Urinary bladder (tissue), 4 donors: ENCODE data around the gene TTLL12. TPM values are rescaled to one million over a fixed set of nuclear protein-coding genes. Genes with fewer than 3 reads are reported as not detected.

Source experiments
- DNase-seq: peaks from one replicate; pipeline ENCODE4 v3.0.0-alpha.2; 2015; ENCODE audit errors: extremely low spot score
- H3K27ac ChIP-seq: one replicate; pipeline ENCODE4 v1.5.1; 2013; ENCODE audit warnings: low read depth, mild to moderate bottlenecking, moderate library complexity
- H3K36me3 ChIP-seq: one replicate; pipeline ENCODE4 v1.6.1; 2013; ENCODE audit warnings: mild to moderate bottlenecking, moderate library complexity; ENCODE audit not compliant: insufficient read depth
- H3K4me1 ChIP-seq: one replicate; pipeline ENCODE4 v1.6.1; 2013; ENCODE audit warnings: mild to moderate bottlenecking, moderate library complexity; ENCODE audit not compliant: insufficient read depth
- H3K4me3 ChIP-seq: one replicate; pipeline ENCODE4 v1.5.1; 2013; ENCODE audit warnings: low read depth, low read length
- WGBS: extraction: QIAGEN DNeasy Blood & Tissue Kit; methylation state at CpG from one replicate; pipeline ENCODE4 v1.1.7; 2013; 5-methylcytosine and 5-hydroxymethylcytosine counted together
- polyA plus RNA-seq: library from polyadenylated mRNA; stranded (reverse); fragments of 200-250 nt; gene quantifications from one replicate; pipeline ENCODE4 v1.2.3, GENCODE V29; 2013
- total RNA-seq: library from RNA; depleted of rRNA; stranded (reverse); fragments of >200 nt; gene quantifications from one replicate; pipeline ENCODE4 v1.2.3, GENCODE V29; 2014
- donor health status: healthy with polysubstance abuse.
- donor health status: healthy.

TTLL12 gene
- total and polyA plus RNA-seq, 2 donors = 8.1 to 26.6 TPM

GRCh38 chr22:43168471-43169309, 18.2 kb downstream of the TTLL12 start:
- Histone ChIP-seq H3K4me1 (no peaks in the 10 kb centered on the region), H3K4me3 (no peak overlapping the region), H3K36me3 (no peaks in the 10 kb centered on the region), H3K27ac (no peak overlapping the region)
- DNase-seq = no peak
- 84% methylated on average over 25 of the region's 25 CpGs for WGBS

- Histone ChIP-seq H3K4me3 (no peak overlapping the region), H3K4me1 (no peaks in the 10 kb centered on the region), H3K36me3 (no peaks in the 10 kb centered on the region), H3K27ac (no peak overlapping the region)
- no peak for DNase-seq
- 92% methylated on average over 19 of the region's 19 CpGs for WGBS
Observed at GRCh38 chr22:43167001-43167589, 19.8 kb downstream of the TTLL12 start.

- no peak overlapping the region for H3K27ac ChIP-seq
- no peak for DNase-seq
- no peaks in the 10 kb centered on the region for H3K4me1 ChIP-seq
- 91% methylated on average over 23 of the region's 23 CpGs for WGBS
- no peaks in the 10 kb centered on the region for H3K36me3 ChIP-seq
- no peak overlapping the region for H3K4me3 ChIP-seq
Observed at GRCh38 chr22:43166132-43166930, 20.6 kb downstream of the TTLL12 start.

GRCh38 chr22:43164636-43165035, 22.3 kb downstream of the TTLL12 start:
- Histone ChIP-seq H3K27ac (no peak overlapping the region), H3K4me3 (no peak overlapping the region), H3K4me1 (no peaks in the 10 kb centered on the region), H3K36me3 (no peaks in the 10 kb centered on the region)
- WGBS = 39% methylated on average over 16 of the region's 16 CpGs
- no peak for DNase-seq

GRCh38 chr22:43163241-43163795, 23.6 kb downstream of the TTLL12 start:
- Histone ChIP-seq H3K4me1 (no peaks in the 10 kb centered on the region), H3K4me3 (no peak overlapping the region), H3K36me3 (no peaks in the 10 kb centered on the region), H3K27ac (no peak overlapping the region)
- DNase-seq = no peak
- 82% methylated on average over 18 of the region's 18 CpGs for WGBS

GRCh38 chr22:43162412-43163150, 24.4 kb downstream of the TTLL12 start:
- H3K27ac ChIP-seq = no peak overlapping the region
- H3K4me1 ChIP-seq = no peaks in the 10 kb centered on the region
- 98% methylated on average over 24 of the region's 24 CpGs for WGBS
- no peaks in the 10 kb centered on the region for H3K36me3 ChIP-seq
- DNase-seq = no peak
- H3K4me3 ChIP-seq = no peak overlapping the region

GRCh38 chr22:43160497-43161126, 26.3 kb downstream of the TTLL12 start:
- no peak overlapping the region for H3K4me3 ChIP-seq
- no peak for DNase-seq
- no peaks in the 10 kb centered on the region for H3K36me3 ChIP-seq
- H3K4me1 ChIP-seq = no peaks in the 10 kb centered on the region
- H3K27ac ChIP-seq = no peak overlapping the region
- WGBS = 97% methylated on average over 8 of the region's 8 CpGs

- Histone ChIP-seq H3K4me1 (no peaks in the 10 kb centered on the region), H3K4me3 (no peak overlapping the region), H3K36me3 (no peaks in the 10 kb centered on the region), H3K27ac (no peak overlapping the region)
- WGBS = 76% methylated on average over 18 of the region's 18 CpGs
- DNase-seq = no peak
Observed at GRCh38 chr22:43159484-43160178, 27.3 kb downstream of the TTLL12 start.

- Histone ChIP-seq H3K27ac (no peak overlapping the region), H3K36me3 (no peaks in the 10 kb centered on the region), H3K4me1 (no peaks in the 10 kb centered on the region), H3K4me3 (no peak overlapping the region)
- DNase-seq = no peak
- 91% methylated on average over 24 of the region's 24 CpGs for WGBS
Observed at GRCh38 chr22:43158778-43159483, 28.0 kb downstream of the TTLL12 start.

- no peak overlapping the region for H3K4me3 ChIP-seq
- no peaks in the 10 kb centered on the region for H3K4me1 ChIP-seq
- no peaks in the 10 kb centered on the region for H3K36me3 ChIP-seq
- H3K27ac ChIP-seq = no peak overlapping the region
- 81% methylated on average over 9 of the region's 9 CpGs for WGBS
- no peak for DNase-seq
Observed at GRCh38 chr22:43157874-43158546, 28.9 kb downstream of the TTLL12 start.

- no peak for DNase-seq
- no peak overlapping the region for H3K27ac ChIP-seq
- H3K4me3 ChIP-seq = no peak overlapping the region
- no peaks in the 10 kb centered on the region for H3K36me3 ChIP-seq
- 87% methylated on average over 12 of the region's 12 CpGs for whole genome bisulfite sequencing
- no peaks in the 10 kb centered on the region for H3K4me1 ChIP-seq
Observed at GRCh38 chr22:43156413-43156812, 30.5 kb downstream of the TTLL12 start.
